Astrocyte (in vitro differentiated cells and primary cell): Measurements from ENCODE around the gene NAMPT. TPM values are rescaled to one million over a fixed set of nuclear protein-coding genes. Genes with fewer than 3 reads are reported as not detected.

Experiments used
- DNase-seq: peaks from one replicate; pipeline ENCODE4 v3.0.0-alpha.2; 2010; ENCODE audit warnings: low read depth
- FAIRE-seq: peaks from 2 replicates; lab custom pipeline; 2011; peaks lifted over from hg19 to GRCh38; lab: Jason Lieb, UNC
- H2AFZ ChIP-seq: 2 replicates; pipeline ENCODE4 v1.6.0; 2012; ENCODE audit warnings: low read depth, low read length, inconsistent platforms
- H3K27ac ChIP-seq: 2 replicates; pipeline ENCODE4 v1.5.1; 2011; ENCODE audit warnings: low read depth, low read length, inconsistent platforms
- H3K27me3 ChIP-seq: 2 replicates; pipeline ENCODE4 v1.6.0; 2011; ENCODE audit warnings: low read length, inconsistent platforms; ENCODE audit not compliant: insufficient read depth
- H3K36me3 ChIP-seq: 2 replicates; pipeline ENCODE4 v1.5.1; 2011; ENCODE audit warnings: low read length, inconsistent platforms; ENCODE audit not compliant: insufficient read depth
- H3K4me1 ChIP-seq: 2 replicates; pipeline ENCODE4 v1.5.1; 2011; ENCODE audit warnings: low read length, inconsistent platforms; ENCODE audit not compliant: insufficient read depth
- H3K4me2 ChIP-seq: 2 replicates; pipeline ENCODE4 v1.6.0; 2012; ENCODE audit warnings: low read length, inconsistent platforms
- H3K4me3 ChIP-seq: 2 replicates; pipeline ENCODE4 v1.5.1; 2011; ENCODE audit warnings: low read depth, mild to moderate bottlenecking, low read length, inconsistent platforms; ENCODE audit not compliant: insufficient read depth
- H3K79me2 ChIP-seq: 2 replicates; pipeline ENCODE4 v1.6.0; 2012; ENCODE audit warnings: mild to moderate bottlenecking, low read length, inconsistent platforms; ENCODE audit not compliant: insufficient read depth
- H3K9ac ChIP-seq: 2 replicates; pipeline ENCODE4 v1.6.0; 2012; ENCODE audit warnings: mild to moderate bottlenecking, low read length, inconsistent platforms
- H3K9me3 ChIP-seq: 2 replicates; pipeline ENCODE4 v1.5.1; 2012; ENCODE audit warnings: low read depth, mild to moderate bottlenecking, low read length, inconsistent platforms; ENCODE audit not compliant: insufficient read depth
- H4K20me1 ChIP-seq: 2 replicates; pipeline ENCODE4 v1.6.0; 2012; ENCODE audit warnings: low read length, inconsistent platforms; ENCODE audit not compliant: insufficient read depth
- H3K27ac Mint-ChIP-seq: one replicate; pipeline ENCODE4 v1.8.0; 2021; ENCODE audit warnings: mild to moderate bottlenecking, mixed read lengths; ENCODE audit not compliant: unreplicated experiment
- H3K27me3 Mint-ChIP-seq: one replicate; pipeline ENCODE4 v1.8.0; 2021; ENCODE audit warnings: low read depth, mixed read lengths; ENCODE audit not compliant: unreplicated experiment
- H3K36me3 Mint-ChIP-seq: one replicate; pipeline ENCODE4 v1.8.0; 2021; ENCODE audit warnings: low read depth, mixed read lengths; ENCODE audit not compliant: unreplicated experiment
- H3K4me1 Mint-ChIP-seq: one replicate; pipeline ENCODE4 v1.8.0; 2021; ENCODE audit warnings: low read depth, mixed read lengths; ENCODE audit not compliant: unreplicated experiment
- H3K4me3 Mint-ChIP-seq: one replicate; pipeline ENCODE4 v1.8.0; 2021; ENCODE audit warnings: mild to moderate bottlenecking, moderate library complexity, mixed read lengths; ENCODE audit not compliant: unreplicated experiment
- H3K9me3 Mint-ChIP-seq: one replicate; pipeline ENCODE4 v1.8.0; 2021; ENCODE audit warnings: mild to moderate bottlenecking, mixed read lengths; ENCODE audit not compliant: unreplicated experiment
- CTCF ChIP-seq: IDR thresholded peaks from 2 replicates; pipeline ENCODE4 v1.5.1; 2011; ENCODE audit warnings: low read depth, mild to moderate bottlenecking, inconsistent platforms, low read length, moderate library complexity; ENCODE audit not compliant: insufficient read depth
- EZH2 ChIP-seq: IDR thresholded peaks from 2 replicates; pipeline ENCODE4 v1.6.1; 2012; ENCODE audit warnings: mild to moderate bottlenecking, low read length, inconsistent platforms; ENCODE audit not compliant: insufficient read depth
- total RNA-seq: library from RNA; stranded (reverse); gene quantifications from 2 replicates; pipeline ENCODE4 v1.2.1, GENCODE V29; 2021

The NAMPT gene
- total RNA-seq, 1 donor from 2014 or later = 52.1 TPM

GRCh38 chr7:106199813-106200364, 84.9 kb downstream of the NAMPT start:
- Histone ChIP-seq H3K27me3 (no peaks in the 10 kb centered on the region), H3K9me3 (no peaks in the 10 kb centered on the region), H2AFZ (no peak overlapping the region), H3K36me3 (no peaks in the 10 kb centered on the region), H3K4me2 (no peak overlapping the region), H3K79me2 (no peaks in the 10 kb centered on the region), H3K4me3 (no peak overlapping the region), H3K27ac (no peak overlapping the region), H3K9ac (no peak overlapping the region), H3K4me1 (no peaks in the 10 kb centered on the region), H4K20me1 (no peaks in the 10 kb centered on the region)
- Mint-ChIP-seq H3K9me3 (no peaks in the 10 kb centered on the region), H3K4me3 (no peak overlapping the region), H3K36me3 (no peaks in the 10 kb centered on the region), H3K27ac (no peak overlapping the region), H3K4me1 (no peaks in the 10 kb centered on the region), H3K27me3 (peaks cover 4% of the 10 kb centered on the region)
- no peak for DNase-seq
- TF ChIP-seq CTCF = no peak
- no peak for TF ChIP-seq EZH2
- FAIRE-seq = no peak

- H3K9me3 Mint-ChIP-seq = no peaks in the 10 kb centered on the region
- no peak for FAIRE-seq
These were observed 85.8 kb downstream of the NAMPT start for GRCh38 chr7:106199024-106199423.

More at GRCh38 chr7:106199024-106199423, 85.8 kb downstream of the NAMPT start:
- H3K27ac Mint-ChIP-seq = no peak overlapping the region
- no peak overlapping the region for H3K4me3 ChIP-seq
- no peaks in the 10 kb centered on the region for H3K36me3 ChIP-seq
- no peaks in the 10 kb centered on the region for H3K4me1 ChIP-seq
- no peaks in the 10 kb centered on the region for H4K20me1 ChIP-seq
- H3K4me2 ChIP-seq = no peak overlapping the region
- no peak overlapping the region for H2AFZ ChIP-seq
- H3K36me3 Mint-ChIP-seq = no peaks in the 10 kb centered on the region
- H3K79me2 ChIP-seq = no peaks in the 10 kb centered on the region
- H3K9ac ChIP-seq = no peak overlapping the region
- no peak for DNase-seq
- TF ChIP-seq EZH2 (no peak), CTCF (no peak)
- H3K27me3 ChIP-seq = no peaks in the 10 kb centered on the region
- H3K9me3 ChIP-seq = no peaks in the 10 kb centered on the region
- H3K27me3 Mint-ChIP-seq = peaks cover 13% of the 10 kb centered on the region
- H3K27ac ChIP-seq = no peak overlapping the region
- no peaks in the 10 kb centered on the region for H3K4me1 Mint-ChIP-seq
- no peak overlapping the region for H3K4me3 Mint-ChIP-seq

Other genes starting within 250 kb of the NAMPT start
- gene SYPL1, start 172.7 kb downstream of the NAMPT start, total RNA-seq = 58.8 and 59.7 TPM in 2 replicates